SK-N-SH (cell line): Measurements from ENCODE around the gene BAG3. TPM values are rescaled to one million over a fixed set of nuclear protein-coding genes. Genes with fewer than 3 reads are reported as not detected.

Source experiments
- CTCF ChIA-PET: fragments of 300-600, 350-600 bp; formaldehyde crosslinking; extraction: SDS; loops from one replicate; lab custom pipeline; 2021; lab: Yijun Ruan, JAX
- POLR2A ChIA-PET: fragments of 350-600 bp; sonication (Branson Sonifier 250); formaldehyde crosslinking; extraction: SDS; loops from one replicate; lab custom pipeline; 2020; ENCODE audit warnings: antibody characterized with exemption, inconsistent platforms; lab: Yijun Ruan, JAX
- DNase-seq: peaks from one replicate; pipeline ENCODE4 v3.0.0; 2012
- H2AFZ ChIP-seq: fragments of 200-600 bp; sonication (generic); 2 replicates; pipeline ENCODE4 v1.8.1; 2016; ENCODE audit warnings: antibody characterized with exemption, mild to moderate bottlenecking, low read depth
- H3F3A ChIP-seq: fragments of 200-600 bp; sonication (generic); replicated peaks from 2 replicates; pipeline ENCODE3; 2016; ENCODE audit warnings: antibody characterized with exemption, mild to moderate bottlenecking; ENCODE audit not compliant: insufficient read depth
- H3K27ac ChIP-seq, 2 experiments: fragments of 200-500 bp in 1 of 2; fragments of 200-600 bp in 1 of 2; sonication (Bioruptor generic) in 1 of 2; sonication (generic), shearing (Covaris generic) in 1 of 2; 2 replicates each; pipeline versions ENCODE4 v1.5.1 to v1.6.1; 2014 to 2016; ENCODE audit warnings: low read depth in 2 of 2, inconsistent platforms in 1 of 2, low read length in 1 of 2, mild to moderate bottlenecking in 1 of 2, mixed read lengths in 1 of 2
- H3K27me3 ChIP-seq: fragments of 200-600 bp; sonication (generic), shearing (Covaris generic); 2 replicates; pipeline ENCODE4 v1.6.1; 2016; ENCODE audit warnings: mixed run types; ENCODE audit not compliant: insufficient read depth
- H3K36me3 ChIP-seq, 2 experiments: fragments of 200-500 bp in 1 of 2; fragments of 200-600 bp in 1 of 2; sonication (Bioruptor generic) in 1 of 2; sonication (generic) in 1 of 2; replicated peaks in 1 of 2; 2 replicates each; pipeline versions ENCODE3 to v1.5.1; 2014 to 2016; ENCODE audit warnings: low read length in 1 of 2, mild to moderate bottlenecking in 1 of 2; ENCODE audit not compliant: insufficient read depth in 2 of 2, control insufficient read depth in 1 of 2
- H3K4me1 ChIP-seq, 2 experiments: fragments of 200-500 bp in 1 of 2; fragments of 200-600 bp in 1 of 2; sonication (Bioruptor generic) in 1 of 2; sonication (generic), shearing (Covaris generic) in 1 of 2; 2 replicates each; pipeline versions ENCODE4 v1.5.1 to v1.6.1; 2014 to 2016; ENCODE audit warnings: low read depth in 1 of 2, low read length in 1 of 2, mixed run types in 1 of 2; ENCODE audit not compliant: insufficient read depth in 2 of 2, control insufficient read depth in 1 of 2
- H3K4me2 ChIP-seq: fragments of 200-600 bp; sonication (generic), shearing (Covaris generic); 2 replicates; pipeline ENCODE4 v1.6.1; 2017; ENCODE audit warnings: mixed run types
- H3K4me3 ChIP-seq, 2 experiments: fragments of 200-500 bp in 1 of 2; fragments of 200-600 bp in 1 of 2; sonication (Bioruptor generic) in 1 of 2; sonication (generic), shearing (Covaris generic) in 1 of 2; 2 replicates each; pipeline versions ENCODE4 v1.5.1 to v1.8.1; 2014 to 2016; ENCODE audit warnings: low read depth in 2 of 2, inconsistent platforms in 1 of 2, low read length in 1 of 2, mild to moderate bottlenecking in 1 of 2, mixed read lengths in 1 of 2, moderate library complexity in 1 of 2
- H3K79me2 ChIP-seq: fragments of 200-600 bp; sonication (generic); 2 replicates; pipeline ENCODE4 v1.8.1; 2017; ENCODE audit warnings: mild to moderate bottlenecking; ENCODE audit not compliant: insufficient read depth
- H3K9ac ChIP-seq: fragments of 200-600 bp; sonication (generic); 2 replicates; pipeline ENCODE4 v1.6.1; 2017; ENCODE audit warnings: mixed run types
- H3K9me2 ChIP-seq: fragments of 200-600 bp; sonication (generic); 2 replicates; pipeline ENCODE4 v1.6.1; 2017; ENCODE audit warnings: mixed run types
- H3K9me3 ChIP-seq: fragments of 200-600 bp; sonication (generic); 2 replicates; pipeline ENCODE4 v1.6.1; 2017; ENCODE audit warnings: mixed run types, mild to moderate bottlenecking, moderate library complexity
- H4K20me1 ChIP-seq: fragments of 200-600 bp; sonication (generic); 2 replicates; pipeline ENCODE4 v1.6.1; 2017; ENCODE audit warnings: mild to moderate bottlenecking, mixed run types; ENCODE audit not compliant: insufficient read depth
- CHD2 ChIP-seq: fragments of 150-350 bp; IDR thresholded peaks from 2 replicates; pipeline ENCODE4 v1.6.1; 2018; ENCODE audit warnings: low read length; ENCODE audit not compliant: partially characterized antibody
- CTCF ChIP-seq: fragments of 200-600 bp; sonication (generic); IDR thresholded peaks from 2 replicates; pipeline ENCODE4 v1.6.1; 2017; ENCODE audit warnings: antibody characterized with exemption, mild to moderate bottlenecking, moderate library complexity
- EP300 ChIP-seq, 2 experiments: IDR thresholded peaks; 2 replicates each; pipeline versions ENCODE4 v1.4.0 to v1.6.1; 2012; ENCODE audit warnings: borderline replicate concordance in 1 of 2, low read depth in 1 of 2, low read length in 1 of 2
- EZH2phosphoT487 ChIP-seq: fragments of 200-600 bp; sonication (generic); IDR thresholded peaks from 2 replicates; pipeline ENCODE4 v1.6.1; 2017; ENCODE audit warnings: low read depth, mixed run types, mild to moderate bottlenecking, antibody characterized with exemption, moderate library complexity, borderline replicate concordance
- FOSL2 ChIP-seq: IDR thresholded peaks from 2 replicates; pipeline ENCODE4 v1.4.0; 2012; ENCODE audit warnings: low read depth, mild to moderate bottlenecking, moderate library complexity, borderline replicate concordance
- FOXM1 ChIP-seq: IDR thresholded peaks from 2 replicates; pipeline ENCODE4 v1.4.0; 2012; ENCODE audit warnings: low read depth, mild to moderate bottlenecking
- NRF1 ChIP-seq: IDR thresholded peaks from 2 replicates; pipeline ENCODE4 v1.6.1; 2012; ENCODE audit warnings: low read depth, mild to moderate bottlenecking, low read length
- PBX3 ChIP-seq: IDR thresholded peaks from 2 replicates; pipeline ENCODE4; 2012
- POLR2AphosphoS5 ChIP-seq: IDR thresholded peaks from 2 replicates; pipeline ENCODE4 v1.6.1; 2012; ENCODE audit warnings: low read depth, low read length
- RAD21 ChIP-seq: IDR thresholded peaks from 2 replicates; pipeline ENCODE4 v1.6.1; 2012; ENCODE audit warnings: mild to moderate bottlenecking, low read length
- RCOR1 ChIP-seq: fragments of 150-350 bp; IDR thresholded peaks from 2 replicates; pipeline ENCODE4 v1.6.1; 2017; ENCODE audit warnings: antibody characterized with exemption, low read length
- RFX5 ChIP-seq: IDR thresholded peaks from 2 replicates; pipeline ENCODE4 v1.6.1; 2012; ENCODE audit warnings: mild to moderate bottlenecking, improper control_type of control experiment, low read length
- RXRA ChIP-seq: IDR thresholded peaks from 2 replicates; pipeline ENCODE4 v1.4.0; 2012; ENCODE audit warnings: low read depth, mild to moderate bottlenecking, borderline replicate concordance
- TAF1 ChIP-seq: IDR thresholded peaks from 2 replicates; pipeline ENCODE4 v1.6.1; 2012; ENCODE audit warnings: low read depth, mild to moderate bottlenecking, low read length, moderate library complexity, borderline replicate concordance
- TEAD4 ChIP-seq: IDR thresholded peaks from 2 replicates; pipeline ENCODE4 v1.4.0; 2012; ENCODE audit warnings: mild to moderate bottlenecking, borderline replicate concordance; ENCODE audit not compliant: insufficient read depth
- USF2 ChIP-seq: fragments of 150-350 bp; IDR thresholded peaks from 2 replicates; pipeline ENCODE4 v1.6.1; 2017; ENCODE audit warnings: antibody characterized with exemption, low read length, low read depth, borderline replicate concordance
- YY1 ChIP-seq: IDR thresholded peaks from 2 replicates; pipeline ENCODE4 v1.4.0; 2012; ENCODE audit warnings: low read depth, mild to moderate bottlenecking
- WGBS: methylation state at CpG from one replicate; pipeline ENCODE4 v1.1.6; 2017; ENCODE audit warnings: low lambda C conversion rate; 5-methylcytosine and 5-hydroxymethylcytosine counted together
- polyA plus RNA-seq, 3 experiments: library from polyadenylated mRNA; depleted of rRNA; stranded (reverse); fragments of >200 nt; gene quantifications; 2 replicates each; pipeline ENCODE4 v1.2.3, GENCODE V29; 2012
- TF ChIP-seq, protein P1 (sequence below): fragments of 150-350 bp; IDR thresholded peaks from 2 replicates; pipeline ENCODE4 v1.6.1; 2016; ENCODE audit warnings: mild to moderate bottlenecking, low read depth, low read length
- TF ChIP-seq, protein P2 (sequence below): IDR thresholded peaks from 2 replicates; pipeline ENCODE4 v1.6.1; 2012; ENCODE audit warnings: mild to moderate bottlenecking, low read depth, low read length, moderate library complexity

The BAG3 gene
- polyA plus RNA-seq, 1 of the 3 experiments (the other 2 are of a cell fraction): 9.2 TPM

DNA sequence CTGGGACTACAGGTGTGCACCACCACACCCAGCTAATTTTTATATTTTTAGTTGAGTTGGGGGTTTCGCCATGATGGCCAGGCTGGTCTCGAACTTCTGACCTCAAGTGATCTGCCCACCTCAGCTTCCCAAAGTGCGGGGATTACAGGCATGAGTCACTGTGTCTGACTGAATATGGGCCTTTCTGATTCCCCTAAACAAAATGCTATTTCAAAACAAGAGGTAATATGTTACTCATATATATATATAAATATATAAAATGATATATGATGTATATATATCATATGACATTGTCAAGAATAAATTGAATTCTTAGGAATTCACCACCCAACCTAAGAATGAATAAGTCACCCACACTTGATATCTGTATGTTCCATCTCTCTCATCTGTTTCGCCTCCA, 41.7 kb upstream of the BAG3 start:
- no peak for DNase-seq
- no peaks in the 10 kb centered on the region for H3F3A ChIP-seq
- H4K20me1 ChIP-seq: no peaks in the 10 kb centered on the region
- H3K4me2 ChIP-seq: no peak overlapping the region
- H3K79me2 ChIP-seq: no peaks in the 10 kb centered on the region
- no peak overlapping the region for H3K9ac ChIP-seq
- no peaks in the 10 kb centered on the region for H3K36me3 ChIP-seq
- no peak overlapping the region for H3K4me3 ChIP-seq
- peaks cover 0 to 4% of the 10 kb centered on the region in 2 experiments; a peak in 1 of 4 replicates for H3K4me1 ChIP-seq
- no peaks in the 10 kb centered on the region for H3K9me2 ChIP-seq
- no peak for TF ChIP-seq FOXM1
- no peak for TF ChIP-seq RFX5
- TF ChIP-seq YY1: no peak
- TF ChIP-seq CTCF: no peak
- no peaks in the 10 kb centered on the region for H3K27me3 ChIP-seq
- H3K9me3 ChIP-seq: no peaks in the 10 kb centered on the region
- 92% methylated on average over 4 of the region's 4 CpGs for WGBS
- ChIA-PET POLR2A (no interaction called here), CTCF (interaction anchor here (0.7 to 3.3 kb wide), 8 partner anchors 8 to 250 kb away, joined by 3 to 27 read pairs (median 5); partner anchors contain the start of gene INPP5F)
- no peak overlapping the region for H2AFZ ChIP-seq
- no peak overlapping the region for H3K27ac ChIP-seq

GRCh38 chr10:119611433-119611832, 39.7 kb upstream of the BAG3 start:
- Histone ChIP-seq H3K9ac (no peak overlapping the region), H3K27me3 (no peaks in the 10 kb centered on the region), H3K36me3 (no peaks in the 10 kb centered on the region), H3K4me1 (peaks cover 0 to 4% of the 10 kb centered on the region in 2 experiments; a peak in 1 of 4 replicates), H3K4me3 (no peak overlapping the region), H2AFZ (no peak overlapping the region), H4K20me1 (no peaks in the 10 kb centered on the region), H3K79me2 (no peaks in the 10 kb centered on the region), H3F3A (no peaks in the 10 kb centered on the region), H3K9me2 (no peaks in the 10 kb centered on the region), H3K4me2 (no peak overlapping the region), H3K27ac (no peak overlapping the region), H3K9me3 (no peaks in the 10 kb centered on the region)
- WGBS: 70% methylated on average over 4 of the region's 4 CpGs
- ChIA-PET CTCF (interaction anchor here (1.7 kb wide), 1 partner anchor 248 kb away, joined by 7 read pairs; no protein-coding TSS in a partner anchor), POLR2A (no interaction called here)
- no peak for DNase-seq
- TF ChIP-seq RFX5 (no peak), EZH2phosphoT487 (no peak), CHD2 (no peak), RAD21 (no peak), POLR2AphosphoS5 (no peak), PBX3 (no peak), FOSL2 (no peak), RCOR1 (no peak), USF2 (no peak), NRF1 (no peak), RXRA (no peak), TEAD4 (no peak), TAF1 (no peak), EP300 (IDR thresholded peaks at IDR 0.05; ENCODE audit: borderline replicate concordance in 1 of 2, low read depth in 1 of 2, low read length in 1 of 2) (no peak), FOXM1 (no peak)
- TF ChIP-seq, protein P1, sequence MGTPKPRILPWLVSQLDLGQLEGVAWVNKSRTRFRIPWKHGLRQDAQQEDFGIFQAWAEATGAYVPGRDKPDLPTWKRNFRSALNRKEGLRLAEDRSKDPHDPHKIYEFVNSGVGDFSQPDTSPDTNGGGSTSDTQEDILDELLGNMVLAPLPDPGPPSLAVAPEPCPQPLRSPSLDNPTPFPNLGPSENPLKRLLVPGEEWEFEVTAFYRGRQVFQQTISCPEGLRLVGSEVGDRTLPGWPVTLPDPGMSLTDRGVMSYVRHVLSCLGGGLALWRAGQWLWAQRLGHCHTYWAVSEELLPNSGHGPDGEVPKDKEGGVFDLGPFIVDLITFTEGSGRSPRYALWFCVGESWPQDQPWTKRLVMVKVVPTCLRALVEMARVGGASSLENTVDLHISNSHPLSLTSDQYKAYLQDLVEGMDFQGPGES: no peak
- TF ChIP-seq, protein P2, sequence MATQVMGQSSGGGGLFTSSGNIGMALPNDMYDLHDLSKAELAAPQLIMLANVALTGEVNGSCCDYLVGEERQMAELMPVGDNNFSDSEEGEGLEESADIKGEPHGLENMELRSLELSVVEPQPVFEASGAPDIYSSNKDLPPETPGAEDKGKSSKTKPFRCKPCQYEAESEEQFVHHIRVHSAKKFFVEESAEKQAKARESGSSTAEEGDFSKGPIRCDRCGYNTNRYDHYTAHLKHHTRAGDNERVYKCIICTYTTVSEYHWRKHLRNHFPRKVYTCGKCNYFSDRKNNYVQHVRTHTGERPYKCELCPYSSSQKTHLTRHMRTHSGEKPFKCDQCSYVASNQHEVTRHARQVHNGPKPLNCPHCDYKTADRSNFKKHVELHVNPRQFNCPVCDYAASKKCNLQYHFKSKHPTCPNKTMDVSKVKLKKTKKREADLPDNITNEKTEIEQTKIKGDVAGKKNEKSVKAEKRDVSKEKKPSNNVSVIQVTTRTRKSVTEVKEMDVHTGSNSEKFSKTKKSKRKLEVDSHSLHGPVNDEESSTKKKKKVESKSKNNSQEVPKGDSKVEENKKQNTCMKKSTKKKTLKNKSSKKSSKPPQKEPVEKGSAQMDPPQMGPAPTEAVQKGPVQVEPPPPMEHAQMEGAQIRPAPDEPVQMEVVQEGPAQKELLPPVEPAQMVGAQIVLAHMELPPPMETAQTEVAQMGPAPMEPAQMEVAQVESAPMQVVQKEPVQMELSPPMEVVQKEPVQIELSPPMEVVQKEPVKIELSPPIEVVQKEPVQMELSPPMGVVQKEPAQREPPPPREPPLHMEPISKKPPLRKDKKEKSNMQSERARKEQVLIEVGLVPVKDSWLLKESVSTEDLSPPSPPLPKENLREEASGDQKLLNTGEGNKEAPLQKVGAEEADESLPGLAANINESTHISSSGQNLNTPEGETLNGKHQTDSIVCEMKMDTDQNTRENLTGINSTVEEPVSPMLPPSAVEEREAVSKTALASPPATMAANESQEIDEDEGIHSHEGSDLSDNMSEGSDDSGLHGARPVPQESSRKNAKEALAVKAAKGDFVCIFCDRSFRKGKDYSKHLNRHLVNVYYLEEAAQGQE: no peak
